OCI-LY3 (cell line): Measurements from ENCODE around the gene RUFY3.

Experiments
- H2AFZ ChIP-seq: fragments of 200-600, 300-600 bp; shearing (Covaris generic); 2 replicates; pipeline ENCODE4 v1.6.0; 2014; ENCODE audit warnings: antibody characterized with exemption, low read depth, low read length
- H3K27ac ChIP-seq: fragments of 200-600, 300-600 bp; sonication (generic); 2 replicates; pipeline ENCODE4 v1.5.1; 2014; ENCODE audit warnings: mild to moderate bottlenecking, low read length, moderate library complexity, mixed read lengths
- H3K27me3 ChIP-seq: fragments of 200-600, 300-600 bp; sonication (generic); 2 replicates; pipeline ENCODE4 v1.6.1; 2014; ENCODE audit warnings: low read depth, low read length, mixed read lengths
- H3K36me3 ChIP-seq: fragments of 200-600, 300-600 bp; sonication (generic); replicated peaks from 2 replicates; pipeline ENCODE3; 2014; ENCODE audit warnings: low read depth, low read length, mixed read lengths
- H3K4me1 ChIP-seq: fragments of 300-600, 200-600 bp; sonication (generic); 2 replicates; pipeline ENCODE4 v1.6.1; 2014; ENCODE audit warnings: low read length, mixed read lengths
- H3K4me2 ChIP-seq: fragments of 200-600, 300-600 bp; sonication (generic); 2 replicates; pipeline ENCODE4 v1.6.1; 2014; ENCODE audit warnings: low read length, mixed read lengths
- H3K4me3 ChIP-seq: fragments of 300-600, 200-600 bp; sonication (generic); 2 replicates; pipeline ENCODE4 v1.5.1; 2014; ENCODE audit warnings: antibody characterized with exemption, mild to moderate bottlenecking, low read length, moderate library complexity
- H3K79me2 ChIP-seq: fragments of 300-600, 200-600 bp; shearing (Covaris generic); 2 replicates; pipeline ENCODE4 v1.6.1; 2014; ENCODE audit warnings: mild to moderate bottlenecking, low read length, mixed read lengths
- H3K9ac ChIP-seq: fragments of 300-600, 200-600 bp; shearing (Covaris generic); 2 replicates; pipeline ENCODE4 v1.6.0; 2014; ENCODE audit warnings: mild to moderate bottlenecking, low read length, moderate library complexity
- H3K9me3 ChIP-seq: fragments of 200-600, 300-600 bp; shearing (Covaris generic); 2 replicates; pipeline ENCODE4 v1.6.1; 2014; ENCODE audit warnings: low read length, mixed read lengths; ENCODE audit not compliant: insufficient read depth
- H4K20me1 ChIP-seq: fragments of 200-600, 300-600 bp; sonication (generic); 2 replicates; pipeline ENCODE4 v1.6.1; 2016; ENCODE audit warnings: low read length, mixed read lengths; ENCODE audit not compliant: insufficient read depth
- EZH2phosphoT487 ChIP-seq: fragments of 200-600 bp; shearing (Covaris generic); IDR thresholded peaks from 2 replicates; pipeline ENCODE4 v1.6.1; 2018; ENCODE audit warnings: antibody characterized with exemption, mixed run types, low read depth
- TF ChIP-seq, protein P1 (sequence below): fragments of 200-600, 300-600 bp; sonication (generic); IDR thresholded peaks from 2 replicates; pipeline ENCODE4 v1.5.1; 2014; ENCODE audit warnings: antibody characterized with exemption, low read length, low read depth

RUFY3 gene

DNA sequence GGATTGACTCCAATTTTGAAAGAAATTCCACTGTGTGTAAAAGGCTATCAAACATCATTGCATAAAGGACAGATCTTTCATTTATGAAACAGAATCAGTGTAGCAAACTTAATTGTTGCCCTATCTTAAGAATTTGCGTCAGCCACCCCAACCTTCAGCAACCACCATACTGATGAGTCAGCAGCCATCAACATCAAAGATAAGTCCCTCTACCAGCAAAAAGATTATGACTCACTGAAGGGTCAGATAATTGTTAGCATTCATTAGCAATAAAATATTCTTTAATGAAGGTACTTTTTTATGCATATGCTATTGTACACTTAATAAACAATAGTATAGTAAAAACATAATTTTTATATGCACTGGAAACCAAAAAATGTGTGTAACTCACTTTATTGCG, 133.7 kb downstream of the RUFY3 start:
- TF ChIP-seq EZH2phosphoT487, result no peak
- TF ChIP-seq, protein P1, sequence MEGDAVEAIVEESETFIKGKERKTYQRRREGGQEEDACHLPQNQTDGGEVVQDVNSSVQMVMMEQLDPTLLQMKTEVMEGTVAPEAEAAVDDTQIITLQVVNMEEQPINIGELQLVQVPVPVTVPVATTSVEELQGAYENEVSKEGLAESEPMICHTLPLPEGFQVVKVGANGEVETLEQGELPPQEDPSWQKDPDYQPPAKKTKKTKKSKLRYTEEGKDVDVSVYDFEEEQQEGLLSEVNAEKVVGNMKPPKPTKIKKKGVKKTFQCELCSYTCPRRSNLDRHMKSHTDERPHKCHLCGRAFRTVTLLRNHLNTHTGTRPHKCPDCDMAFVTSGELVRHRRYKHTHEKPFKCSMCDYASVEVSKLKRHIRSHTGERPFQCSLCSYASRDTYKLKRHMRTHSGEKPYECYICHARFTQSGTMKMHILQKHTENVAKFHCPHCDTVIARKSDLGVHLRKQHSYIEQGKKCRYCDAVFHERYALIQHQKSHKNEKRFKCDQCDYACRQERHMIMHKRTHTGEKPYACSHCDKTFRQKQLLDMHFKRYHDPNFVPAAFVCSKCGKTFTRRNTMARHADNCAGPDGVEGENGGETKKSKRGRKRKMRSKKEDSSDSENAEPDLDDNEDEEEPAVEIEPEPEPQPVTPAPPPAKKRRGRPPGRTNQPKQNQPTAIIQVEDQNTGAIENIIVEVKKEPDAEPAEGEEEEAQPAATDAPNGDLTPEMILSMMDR, result no peak
- H3K9ac ChIP-seq, result no peak overlapping the region
- no peak overlapping the region for H3K4me2 ChIP-seq
- H3K36me3 ChIP-seq, result no peaks in the 10 kb centered on the region
- no peak overlapping the region for H2AFZ ChIP-seq
- H3K4me3 ChIP-seq, result no peak overlapping the region
- H3K27ac ChIP-seq, result no peak overlapping the region
- H4K20me1 ChIP-seq, result no peaks in the 10 kb centered on the region
- H3K79me2 ChIP-seq, result no peaks in the 10 kb centered on the region
- peaks cover 17% of the 10 kb centered on the region for H3K4me1 ChIP-seq
- H3K27me3 ChIP-seq, result 0 out of 2 replicates have a peak, but pooled peaks cover 4% of the 10 kb centered on the region
- H3K9me3 ChIP-seq, result no peaks in the 10 kb centered on the region
